Measurements from ENCODE around the gene PRODH2.

- TF ChIP-seq TCF7 (IDR thresholded peaks at IDR 0.05; ENCODE audit: borderline replicate concordance) (no peak), YY1 (IDR thresholded peaks at IDR 0.05; ENCODE audit: low read depth, low read length) (no peak), BHLHE40 (IDR thresholded peaks at IDR 0.05; ENCODE audit: borderline replicate concordance in 1 of 2, low read depth in 2 of 2, low read length in 1 of 2) (no peak), CTCF (IDR thresholded peaks at IDR 0.05 in 2 of 3, conservative IDR thresholded peaks at IDR 0.05 in 1 of 3; ENCODE audit: control insufficient read depth in 2 of 3, extremely low read depth in 1 of 3, insufficient read depth in 1 of 3, low read depth in 3 of 3, low read length in 3 of 3) (no peak), HCFC1 (IDR thresholded peaks at IDR 0.05; ENCODE audit: low read length) (no peak), PAX8 (IDR thresholded peaks at IDR 0.05) (no peak), ZNF24 (IDR thresholded peaks at IDR 0.05) (no peak), SMC3 (IDR thresholded peaks at IDR 0.05; ENCODE audit: borderline replicate concordance, low read length) (no peak), HDAC2 (IDR thresholded peaks at IDR 0.05) (no peak), RFX5 (IDR thresholded peaks at IDR 0.05; ENCODE audit: low read depth, low read length) (no peak)
- TF ChIP-seq, protein P1, sequence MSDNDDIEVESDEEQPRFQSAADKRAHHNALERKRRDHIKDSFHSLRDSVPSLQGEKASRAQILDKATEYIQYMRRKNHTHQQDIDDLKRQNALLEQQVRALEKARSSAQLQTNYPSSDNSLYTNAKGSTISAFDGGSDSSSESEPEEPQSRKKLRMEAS (IDR thresholded peaks at IDR 0.05; ENCODE audit: low read depth, low read length) = no peak
Measured at GRCh38 chr19:35858311-35858710, 45.7 kb upstream of the PRODH2 start.
